Fibroblast of villous mesenchyme (primary cell): ENCODE results near the gene EIF6. TPM values are rescaled to one million over a fixed set of nuclear protein-coding genes. Genes with fewer than 3 reads are reported as not detected.

Source experiments
- DNase-seq: peaks from one replicate; pipeline ENCODE4 v3.0.0-alpha.2; 2010; ENCODE audit warnings: low read depth
- H3K4me3 ChIP-seq: 2 replicates; pipeline ENCODE4 v1.5.1; 2011; ENCODE audit warnings: low read depth, mild to moderate bottlenecking, low read length
- CTCF ChIP-seq: IDR thresholded peaks from 2 replicates; pipeline ENCODE4 v1.5.1; 2012; ENCODE audit warnings: low read depth, mild to moderate bottlenecking, low read length; ENCODE audit not compliant: insufficient read depth
- total RNA-seq: library from RNA; depleted of rRNA; stranded (reverse); fragments of >200 nt; gene quantifications from 2 replicates; pipeline ENCODE4 v1.2.3, GENCODE V29; 2012

Gene EIF6
- total RNA-seq, 1 donor, result 107 TPM

GRCh38 chr20:35271904-35272303 lies 12.7 kb downstream of the EIF6 start:
- no peak for TF ChIP-seq CTCF
- no peak overlapping the region for H3K4me3 ChIP-seq
- DNase-seq, result no peak

- H3K4me3 ChIP-seq, result no peak overlapping the region
- DNase-seq, result no peak
- no peak for TF ChIP-seq CTCF
These were observed 13.3 kb downstream of the EIF6 start for GRCh38 chr20:35271073-35271882.

- no peak overlapping the region for H3K4me3 ChIP-seq
- DNase-seq, result no peak
- TF ChIP-seq CTCF, result no peak
These were observed 14.3 kb downstream of the EIF6 start for GRCh38 chr20:35270021-35270902.

- peak; percentile 50 for DNase-seq
These were observed 15.4 kb downstream of the EIF6 start for GRCh38 chr20:35269055-35269781.

GRCh38 chr20:35267092-35267491 lies 17.5 kb downstream of the EIF6 start:
- H3K4me3 ChIP-seq, result no peak overlapping the region
- no peak for TF ChIP-seq CTCF
- DNase-seq, result no peak

More at GRCh38 chr20:35269055-35269781, 15.4 kb downstream of the EIF6 start:
- TF ChIP-seq CTCF, result peak; percentile 85
- H3K4me3 ChIP-seq, result no peak overlapping the region

GRCh38 chr20:35264755-35265154 lies 19.8 kb downstream of the EIF6 start:
- TF ChIP-seq CTCF, result peak; percentile 32
- peak; percentile 18 for DNase-seq
- no peak overlapping the region for H3K4me3 ChIP-seq
